GM19468 (cell line): ENCODE results near the gene PSMA6.
"Not testable (repeated sequence)": the region's sequence is repeated elsewhere in the genome, so short reads cannot be mapped to it uniquely, and the experiment has no call there.

ENCODE experiments used
- ATAC-seq: cut with Tn5 transposase; IDR thresholded peaks from one replicate; pipeline ENCODE4 v1.9.1; 2021; ENCODE audit warnings: mild to moderate bottlenecking, moderate library complexity, moderate number of reproducible peaks; ENCODE audit not compliant: unreplicated experiment; ENCODE audit errors: extremely low read depth

Gene PSMA6

GRCh38 chr14:35281341-35281740, 10.8 kb upstream of the PSMA6 start:
- ATAC-seq, result no peak

GRCh38 chr14:35284506-35284905, 7.7 kb upstream of the PSMA6 start:
- ATAC-seq, result no peak

GRCh38 chr14:35285168-35286002, 6.8 kb upstream of the PSMA6 start:
- peak; percentile 64 for ATAC-seq

- no peak for ATAC-seq
Observed at GRCh38 chr14:35286003-35286600, 6.1 kb upstream of the PSMA6 start.

- ATAC-seq, result no peak
Observed at GRCh38 chr14:35286707-35287106, 5.5 kb upstream of the PSMA6 start.

- no peak for ATAC-seq
Observed at GRCh38 chr14:35287431-35288013, 4.7 kb upstream of the PSMA6 start.

GRCh38 chr14:35289623-35290022, 2.6 kb upstream of the PSMA6 start:
- ATAC-seq, result no peak

GRCh38 chr14:35292770-35293561, 784 bp downstream of the PSMA6 start:
- no peak for ATAC-seq

- no peak for ATAC-seq
Observed at GRCh38 chr14:35295845-35296161, 3.6 kb downstream of the PSMA6 start.

- no peak for ATAC-seq
Observed at GRCh38 chr14:35296545-35296944, 4.4 kb downstream of the PSMA6 start.

- no peak for ATAC-seq
Observed at GRCh38 chr14:35297706-35298105, 5.5 kb downstream of the PSMA6 start.

- no peak for ATAC-seq
Observed at GRCh38 chr14:35298351-35298750, 6.2 kb downstream of the PSMA6 start.

GRCh38 chr14:35299708-35300107, 7.5 kb downstream of the PSMA6 start:
- ATAC-seq, result no peak

- ATAC-seq, result no peak
Observed at GRCh38 chr14:35300228-35300627, 8.0 kb downstream of the PSMA6 start.

GRCh38 chr14:35301334-35301733, 9.2 kb downstream of the PSMA6 start:
- not testable (repeated sequence) for ATAC-seq

GRCh38 chr14:35301735-35302528, 9.8 kb downstream of the PSMA6 start:
- ATAC-seq, result no peak

- ATAC-seq, result no peak
Observed at GRCh38 chr14:35303149-35303935, 11.2 kb downstream of the PSMA6 start.

GRCh38 chr14:35304812-35305462, 12.8 kb downstream of the PSMA6 start:
- ATAC-seq, result no peak

GRCh38 chr14:35305633-35306032, 13.5 kb downstream of the PSMA6 start:
- ATAC-seq, result no peak
